AG10803 (cell line): ENCODE data around the gene SERPING1.

ENCODE experiments used
- DNase-seq: peaks from one replicate; pipeline ENCODE4 v3.0.0; 2010; ENCODE audit warnings: low read depth
- H3K4me3 ChIP-seq: 2 replicates; pipeline ENCODE4 v1.5.1; 2011; ENCODE audit warnings: mild to moderate bottlenecking, low read length, control low read depth
- TF ChIP-seq, protein P1 (sequence below): conservative IDR thresholded peaks from 2 replicates; pipeline ENCODE4 v1.5.1; 2011; ENCODE audit warnings: mild to moderate bottlenecking, low read length, control low read depth, inconsistent platforms

SERPING1 gene

DNA sequence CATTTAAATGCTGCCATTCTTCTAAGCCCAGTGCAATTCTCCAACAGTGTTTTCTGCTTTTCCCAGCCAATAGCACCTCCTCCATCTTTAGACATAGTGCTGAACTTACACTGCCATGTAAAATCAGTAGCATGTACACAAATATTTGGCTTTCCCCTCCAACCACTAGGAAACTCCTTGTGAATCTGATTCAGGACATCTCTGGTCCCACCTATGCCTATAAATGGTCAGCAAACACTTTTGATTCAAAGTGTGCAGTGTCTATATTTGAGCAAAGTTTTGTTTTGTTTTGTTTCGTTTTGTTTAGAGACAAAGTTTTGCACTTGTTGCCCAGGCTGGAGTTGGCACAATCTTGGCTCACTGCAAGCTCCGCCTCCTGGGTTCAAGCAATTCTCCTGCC lies 27.4 kb downstream of the SERPING1 start:
- no peak for DNase-seq
- no peak overlapping the region for H3K4me3 ChIP-seq
- TF ChIP-seq, protein P1, sequence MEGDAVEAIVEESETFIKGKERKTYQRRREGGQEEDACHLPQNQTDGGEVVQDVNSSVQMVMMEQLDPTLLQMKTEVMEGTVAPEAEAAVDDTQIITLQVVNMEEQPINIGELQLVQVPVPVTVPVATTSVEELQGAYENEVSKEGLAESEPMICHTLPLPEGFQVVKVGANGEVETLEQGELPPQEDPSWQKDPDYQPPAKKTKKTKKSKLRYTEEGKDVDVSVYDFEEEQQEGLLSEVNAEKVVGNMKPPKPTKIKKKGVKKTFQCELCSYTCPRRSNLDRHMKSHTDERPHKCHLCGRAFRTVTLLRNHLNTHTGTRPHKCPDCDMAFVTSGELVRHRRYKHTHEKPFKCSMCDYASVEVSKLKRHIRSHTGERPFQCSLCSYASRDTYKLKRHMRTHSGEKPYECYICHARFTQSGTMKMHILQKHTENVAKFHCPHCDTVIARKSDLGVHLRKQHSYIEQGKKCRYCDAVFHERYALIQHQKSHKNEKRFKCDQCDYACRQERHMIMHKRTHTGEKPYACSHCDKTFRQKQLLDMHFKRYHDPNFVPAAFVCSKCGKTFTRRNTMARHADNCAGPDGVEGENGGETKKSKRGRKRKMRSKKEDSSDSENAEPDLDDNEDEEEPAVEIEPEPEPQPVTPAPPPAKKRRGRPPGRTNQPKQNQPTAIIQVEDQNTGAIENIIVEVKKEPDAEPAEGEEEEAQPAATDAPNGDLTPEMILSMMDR, result no peak

DNA sequence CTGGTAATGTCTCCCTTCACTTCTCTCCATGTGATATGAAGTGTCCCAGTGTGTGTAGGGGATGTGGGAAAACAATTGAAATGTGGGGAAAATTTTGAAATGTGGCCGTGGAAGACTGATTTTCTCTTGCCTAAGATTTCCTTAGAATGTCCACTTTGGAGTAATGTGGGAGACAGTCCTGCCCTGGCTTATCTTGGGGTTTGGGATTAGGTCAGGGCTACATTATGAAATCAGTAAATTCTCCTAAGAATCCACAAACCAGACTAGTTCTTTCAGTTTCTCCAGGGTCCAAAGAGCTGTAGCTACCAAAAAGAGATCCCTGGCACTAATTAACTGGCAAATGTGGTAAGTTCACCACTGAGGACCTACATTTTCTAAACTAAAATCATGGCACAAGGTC lies 29.4 kb downstream of the SERPING1 start:
- DNase-seq, result no peak
- no peak overlapping the region for H3K4me3 ChIP-seq
- TF ChIP-seq, protein P1, result no peak

DNA sequence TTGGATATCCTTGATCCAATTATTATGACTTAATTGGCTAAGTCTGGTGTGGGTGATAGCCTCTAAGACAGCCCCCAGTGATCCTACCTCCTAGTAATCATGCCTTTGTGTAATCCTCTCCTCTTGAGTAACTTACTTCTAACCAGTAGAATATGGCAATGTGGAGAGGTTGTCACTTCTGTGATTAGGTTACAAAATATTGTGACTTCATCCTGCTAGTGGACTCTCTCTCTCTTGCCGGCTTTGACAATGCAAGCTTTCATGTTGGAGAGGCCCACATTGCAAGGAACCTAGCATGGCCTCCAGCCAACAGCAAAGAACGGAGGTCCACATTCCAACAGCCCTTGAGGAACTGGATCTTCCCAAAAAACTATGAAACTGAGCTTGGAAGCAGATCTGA lies 32.7 kb downstream of the SERPING1 start:
- DNase-seq, result no peak
- H3K4me3 ChIP-seq, result no peak overlapping the region
- TF ChIP-seq, protein P1, result no peak

DNA sequence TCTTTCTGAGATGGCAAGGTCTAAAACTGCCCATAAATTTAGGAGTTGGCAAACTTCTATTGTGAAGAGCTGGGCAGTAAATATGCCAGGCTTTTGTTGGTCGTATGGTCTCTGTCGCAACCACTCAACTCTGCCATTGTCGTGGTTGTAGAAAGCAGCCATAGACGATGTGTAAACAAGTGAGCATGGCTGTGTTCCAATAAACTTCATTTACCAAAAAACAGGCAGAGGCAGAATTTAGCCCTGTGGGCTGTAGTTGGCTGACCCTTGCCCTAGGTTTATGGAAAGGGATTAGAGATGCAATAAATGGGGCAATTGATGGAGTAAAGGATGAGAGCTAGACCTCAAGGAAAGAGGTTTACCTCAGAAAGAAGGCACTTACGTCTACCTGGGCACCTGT lies 34.6 kb downstream of the SERPING1 start:
- no peak for DNase-seq
- TF ChIP-seq, protein P1, result no peak
- H3K4me3 ChIP-seq, result no peak overlapping the region

DNA sequence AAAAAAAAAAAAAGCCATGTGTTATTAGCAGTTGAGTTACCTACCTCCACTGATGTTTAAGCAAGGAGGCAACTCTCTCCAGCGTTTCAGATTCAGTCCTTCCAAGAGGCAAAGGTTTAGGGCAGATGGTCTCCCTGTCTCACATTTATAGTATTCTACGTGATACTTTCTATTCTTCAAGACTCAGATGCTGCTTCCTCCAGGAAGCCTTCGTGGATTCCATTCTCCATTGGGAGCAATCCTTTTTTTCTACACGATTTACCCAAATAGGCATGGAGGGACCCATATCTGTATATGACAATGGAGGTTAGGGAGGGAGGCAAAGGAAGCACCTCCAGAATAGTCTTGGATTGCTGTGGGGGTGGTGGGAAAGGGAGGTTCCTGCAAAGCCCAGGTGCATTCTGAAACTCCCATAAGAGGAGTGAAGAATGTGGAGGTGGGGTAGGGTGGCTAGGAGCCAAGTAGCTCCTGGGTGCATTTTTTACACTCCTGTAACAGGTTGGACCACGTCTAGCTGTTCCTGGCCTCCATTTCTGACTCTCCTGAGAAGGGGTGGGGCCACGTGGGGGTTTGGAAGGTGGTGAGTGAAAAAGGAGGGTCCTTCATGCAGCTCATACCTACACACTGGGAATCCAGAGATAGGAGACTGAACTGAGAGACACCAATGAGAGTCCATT lies 36.0 kb downstream of the SERPING1 start:
- TF ChIP-seq, protein P1, result no peak
- no peak overlapping the region for H3K4me3 ChIP-seq
- no peak for DNase-seq

DNA sequence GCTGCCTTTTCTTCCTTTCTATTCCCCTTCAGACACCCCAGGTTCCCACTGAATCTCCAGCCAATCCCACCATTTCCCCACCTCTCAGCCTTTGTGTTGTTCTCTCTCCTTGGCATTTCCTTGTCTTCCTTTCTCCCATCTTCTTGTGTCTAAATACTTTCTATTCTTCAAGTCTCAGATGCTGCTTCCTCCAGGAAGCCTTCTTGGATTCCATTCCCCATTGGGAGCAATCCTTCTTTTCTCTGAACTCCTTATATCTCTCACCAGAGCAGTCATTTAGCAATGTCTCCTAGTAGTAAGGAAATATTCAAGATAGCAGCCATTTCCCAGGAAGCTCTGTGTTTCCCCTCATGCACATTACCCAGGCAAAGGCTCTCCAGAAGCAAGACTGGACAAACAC lies 36.8 kb downstream of the SERPING1 start:
- no peak for DNase-seq
- TF ChIP-seq, protein P1, result no peak
- H3K4me3 ChIP-seq, result no peak overlapping the region

DNA sequence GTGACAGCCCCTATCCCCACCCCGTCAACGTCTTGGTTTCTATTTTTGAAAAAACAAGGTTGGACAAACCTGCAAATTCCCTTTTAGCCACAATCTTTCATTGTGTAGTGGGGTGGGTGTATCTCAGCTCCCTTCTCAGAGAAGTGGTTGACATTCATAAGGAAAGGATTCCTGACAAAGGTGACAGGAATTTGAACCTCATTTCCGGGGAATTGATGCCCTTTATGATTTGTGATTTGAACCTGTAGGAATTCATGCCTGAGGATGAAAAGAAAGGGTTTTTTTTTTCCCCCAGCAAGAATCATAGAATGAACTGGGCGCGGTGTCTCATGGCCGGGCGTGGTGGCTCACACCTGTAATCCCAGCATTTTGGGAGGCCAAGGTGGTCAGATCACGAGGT lies 37.8 kb downstream of the SERPING1 start:
- no peak overlapping the region for H3K4me3 ChIP-seq
- DNase-seq, result no peak
- TF ChIP-seq, protein P1, result no peak
